ENCODE data around the gene LRRC4C.

DNA sequence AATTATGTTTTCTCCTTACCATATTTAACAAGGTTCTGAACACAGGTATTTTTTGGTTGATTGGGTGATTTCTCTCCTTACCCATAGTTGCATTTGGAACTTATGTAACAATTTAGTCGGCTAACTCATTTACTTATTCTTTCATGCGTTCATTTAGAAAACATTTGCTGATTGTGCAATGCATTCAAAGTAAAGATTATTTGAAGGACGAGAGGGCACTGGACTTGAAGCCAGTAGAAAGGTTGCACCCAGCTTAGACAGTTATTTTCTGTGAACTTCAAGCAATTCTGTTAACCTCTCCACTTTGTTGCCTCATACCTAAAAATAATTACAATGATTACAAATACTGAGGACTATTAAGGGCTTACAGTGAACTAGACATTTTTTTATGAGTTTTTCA is 769.6 kb downstream of the LRRC4C start:
- TF ChIP-seq, protein P1, sequence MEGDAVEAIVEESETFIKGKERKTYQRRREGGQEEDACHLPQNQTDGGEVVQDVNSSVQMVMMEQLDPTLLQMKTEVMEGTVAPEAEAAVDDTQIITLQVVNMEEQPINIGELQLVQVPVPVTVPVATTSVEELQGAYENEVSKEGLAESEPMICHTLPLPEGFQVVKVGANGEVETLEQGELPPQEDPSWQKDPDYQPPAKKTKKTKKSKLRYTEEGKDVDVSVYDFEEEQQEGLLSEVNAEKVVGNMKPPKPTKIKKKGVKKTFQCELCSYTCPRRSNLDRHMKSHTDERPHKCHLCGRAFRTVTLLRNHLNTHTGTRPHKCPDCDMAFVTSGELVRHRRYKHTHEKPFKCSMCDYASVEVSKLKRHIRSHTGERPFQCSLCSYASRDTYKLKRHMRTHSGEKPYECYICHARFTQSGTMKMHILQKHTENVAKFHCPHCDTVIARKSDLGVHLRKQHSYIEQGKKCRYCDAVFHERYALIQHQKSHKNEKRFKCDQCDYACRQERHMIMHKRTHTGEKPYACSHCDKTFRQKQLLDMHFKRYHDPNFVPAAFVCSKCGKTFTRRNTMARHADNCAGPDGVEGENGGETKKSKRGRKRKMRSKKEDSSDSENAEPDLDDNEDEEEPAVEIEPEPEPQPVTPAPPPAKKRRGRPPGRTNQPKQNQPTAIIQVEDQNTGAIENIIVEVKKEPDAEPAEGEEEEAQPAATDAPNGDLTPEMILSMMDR (IDR thresholded peaks at IDR 0.05) = no peak
- no peak for TF ChIP-seq POLR2A (IDR thresholded peaks at IDR 0.05)
